ENCODE measurements around the gene TNRC6C. TPM values are rescaled to one million over a fixed set of nuclear protein-coding genes. Genes with fewer than 3 reads are reported as not detected.

TNRC6C gene
- total and polyA plus RNA-seq, 7 donors: 1.2 to 22.4 (median 11.4) TPM

GRCh38 chr17:78117027-78117981 is 158.8 kb downstream of the TNRC6C start:
- 58 to 74% (median 65%) methylated on average over 36 to 41 of the region's 41 CpGs for WGBS, 3 donors
- H3K27me3 ChIP-seq (ENCODE audit: insufficient read depth in 3 of 3, low read length in 2 of 3): peaks cover 0 to 2% (median 0%) of the 10 kb centered on the region in 3 donors
- ATAC-seq (no peak), DNase-seq (peak in 1 of 2 donors; percentile 48)
- intact Hi-C loops (cut with DNase I): loop anchor here in 1 of 2 donors (10.0 kb wide), 1 partner anchor 307 kb away; no protein-coding TSS in a partner anchor
- peak; percentile 25 for TF ChIP-seq CTCF (IDR thresholded peaks at IDR 0.05)
- no peaks in the 10 kb centered on the region for H3K36me3 ChIP-seq (ENCODE audit: insufficient read depth in 1 of 2, low read depth in 1 of 2)
- no peak overlapping the region for H3K27ac ChIP-seq
- no peaks in the 10 kb centered on the region for H3K9me3 ChIP-seq
- peaks cover 7% of the 10 kb centered on the region for H3K4me1 ChIP-seq
- H3K4me3 ChIP-seq: no peak overlapping the region

GRCh38 chr17:78118801-78119241 is 160.3 kb downstream of the TNRC6C start:
- 78 to 86% (median 82%) methylated on average over 14 of the region's 14 CpGs for WGBS, 3 donors
- H3K27ac ChIP-seq: no peak overlapping the region
- no peaks in the 10 kb centered on the region for H3K36me3 ChIP-seq (ENCODE audit: insufficient read depth in 1 of 2, low read depth in 1 of 2)
- no peak for DNase-seq
- no peak for TF ChIP-seq CTCF (IDR thresholded peaks at IDR 0.05)
- no peak for ATAC-seq
- H3K27me3 ChIP-seq (ENCODE audit: insufficient read depth in 3 of 3, low read length in 2 of 3): peaks cover 0 to 2% (median 0%) of the 10 kb centered on the region in 3 donors
- no peaks in the 10 kb centered on the region for H3K9me3 ChIP-seq
- H3K4me3 ChIP-seq: no peak overlapping the region
- H3K4me1 ChIP-seq: no peaks in the 10 kb centered on the region
- intact Hi-C loops (cut with DNase I): loop anchor here in 1 of 2 donors (10.0 kb wide), 1 partner anchor 306 kb away; no protein-coding TSS in a partner anchor

DNA sequence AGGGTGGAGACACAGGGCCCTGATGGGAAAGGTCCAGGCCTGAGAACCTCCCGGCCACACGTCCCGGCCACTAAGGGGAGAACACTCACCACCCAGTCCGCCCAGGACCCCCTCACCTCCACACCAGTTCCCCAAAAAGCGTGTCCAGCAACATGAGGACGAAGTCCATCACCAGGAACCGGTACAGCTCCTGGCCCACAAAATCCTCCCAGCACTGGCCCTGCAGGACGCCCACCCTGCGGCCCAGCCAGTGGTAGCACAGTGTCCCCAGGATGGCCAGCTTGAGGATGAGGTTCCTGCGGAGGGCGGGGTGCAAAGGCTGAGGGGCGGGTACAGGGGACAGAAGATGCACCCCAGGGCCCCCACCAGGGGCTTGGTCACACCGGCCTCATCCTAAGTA is 162.0 kb downstream of the TNRC6C start:
- Histone ChIP-seq H3K27ac (no peak overlapping the region), H3K36me3 (ENCODE audit: insufficient read depth in 1 of 2, low read depth in 1 of 2) (no peaks in the 10 kb centered on the region)
- WGBS, 3 donors: 95 to 98% (median 97%) methylated on average over 13 of the region's 13 CpGs

DNA sequence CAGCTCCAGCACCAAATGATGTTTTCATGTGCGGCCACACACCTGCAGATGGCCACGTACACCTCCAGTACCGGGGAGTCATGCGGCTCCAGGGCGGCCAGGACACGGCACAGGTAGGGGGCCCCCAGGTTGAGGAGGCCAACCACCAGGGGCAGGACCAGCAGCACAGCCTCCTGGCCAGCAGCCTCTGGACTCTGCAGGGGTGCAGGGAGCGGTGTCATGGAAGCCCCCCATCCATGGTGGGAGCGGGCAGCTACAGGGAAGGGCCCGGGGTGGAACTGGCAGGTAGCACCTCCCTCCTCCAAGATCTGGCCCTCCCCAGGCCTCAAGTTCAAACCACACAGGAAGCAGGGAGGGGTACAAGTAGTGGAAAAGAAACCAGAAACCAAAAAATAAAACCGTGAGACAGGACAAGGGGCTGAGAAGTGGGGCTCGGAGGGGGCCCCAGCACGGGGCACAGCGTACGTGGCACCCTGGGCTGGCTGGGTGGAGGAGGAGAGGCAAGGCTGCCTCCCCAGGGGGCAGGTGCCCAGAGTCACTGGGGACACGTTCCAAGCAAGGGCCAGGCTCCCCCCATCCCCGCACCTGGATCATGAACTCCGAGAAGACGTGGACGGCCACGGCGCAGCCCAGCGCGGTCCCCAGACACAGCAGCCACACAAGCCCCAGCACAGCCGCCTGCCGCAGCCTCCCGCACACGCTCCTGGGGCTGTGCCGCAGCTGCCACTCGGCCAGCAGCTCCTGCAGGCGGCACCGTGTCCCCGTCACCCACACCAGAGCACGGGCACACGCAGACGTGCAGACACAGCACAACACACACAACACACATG is 162.7 kb downstream of the TNRC6C start:
- 87 to 96% (median 88%) methylated on average over 28 to 35 of the region's 35 CpGs for WGBS, 3 donors
- H3K36me3 ChIP-seq (ENCODE audit: insufficient read depth in 1 of 2, low read depth in 1 of 2): no peaks in the 10 kb centered on the region
- ATAC-seq: no peak
- intact Hi-C loops (cut with DNase I): no loop called here
- no peak overlapping the region for H3K27ac ChIP-seq
- H3K9me3 ChIP-seq: no peaks in the 10 kb centered on the region
- TF ChIP-seq CTCF (IDR thresholded peaks at IDR 0.05): no peak
- no peak overlapping the region for H3K4me3 ChIP-seq
- no peaks in the 10 kb centered on the region for H3K27me3 ChIP-seq (ENCODE audit: insufficient read depth in 3 of 3, low read length in 2 of 3)
- no peaks in the 10 kb centered on the region for H3K4me1 ChIP-seq
- DNase-seq: no peak

More for the DNA sequence above, 162.0 kb downstream of the TNRC6C start:
- intact Hi-C loops (cut with DNase I): no loop called here
- Histone ChIP-seq H3K9me3 (no peaks in the 10 kb centered on the region), H3K4me1 (no peaks in the 10 kb centered on the region), H3K27me3 (ENCODE audit: insufficient read depth in 3 of 3, low read length in 2 of 3) (no peaks in the 10 kb centered on the region), H3K4me3 (no peak overlapping the region)
- TF ChIP-seq CTCF (IDR thresholded peaks at IDR 0.05): no peak
- ATAC-seq: no peak
- DNase-seq: no peak

Data from psoas muscle (tissue), 8 donors.